ENCODE data around the gene ADGRG1.

DNA sequence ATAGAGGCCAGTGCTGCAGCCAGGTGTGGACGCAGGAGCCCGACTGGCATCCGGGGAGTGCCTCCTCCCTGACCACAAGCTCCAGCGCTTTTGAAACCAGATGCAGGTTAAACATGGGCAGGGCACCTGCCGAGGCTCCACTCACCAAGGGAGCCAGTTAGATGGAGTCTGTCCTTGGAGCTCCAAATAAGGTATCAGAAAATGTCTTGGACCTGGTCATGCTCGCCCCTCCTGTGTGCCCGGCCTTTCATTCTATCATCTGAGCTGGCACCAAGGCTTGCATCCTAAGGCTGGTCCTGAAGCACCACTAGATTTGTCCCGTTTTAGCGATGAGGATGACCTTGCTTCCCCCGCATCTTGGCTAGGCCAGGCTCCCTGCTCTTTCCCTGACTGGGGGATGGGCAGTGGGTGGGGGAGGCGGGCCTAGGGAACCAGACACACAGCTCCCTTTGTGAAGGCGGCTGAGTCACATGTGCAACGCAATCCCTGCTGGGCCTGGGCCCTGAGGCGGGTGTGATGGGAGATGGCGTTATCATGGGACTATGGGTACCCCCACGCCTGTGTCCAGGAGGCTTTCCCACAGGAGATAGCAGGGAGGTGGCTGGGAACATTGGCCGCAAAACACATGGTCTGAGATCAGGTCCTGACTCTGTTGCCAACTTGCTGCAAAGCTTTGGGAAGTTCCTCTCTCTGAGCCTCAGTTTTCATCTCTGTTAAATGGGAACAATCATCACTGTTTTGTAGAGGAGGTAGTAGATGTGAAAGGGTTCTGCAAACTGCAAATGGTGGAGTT lies 5.0 kb upstream of the ADGRG1 start:
- TF ChIP-seq CTCF (IDR thresholded peaks at IDR 0.05), result no peak
- no peak for TF ChIP-seq POLR2A (IDR thresholded peaks at IDR 0.05)
